MM.1S (cell line): ENCODE measurements around the gene TOMT.
"Not testable (repeated sequence)": the region's sequence is repeated elsewhere in the genome, so short reads cannot be mapped to it uniquely, and the experiment has no call there.

Source experiments
- DNase-seq: peaks from one replicate; pipeline ENCODE4 v3.0.0-alpha.2; 2015
- H2AFZ ChIP-seq: fragments of 300-600 bp; sonication (generic); 2 replicates; pipeline ENCODE4 v1.6.0; 2016; ENCODE audit warnings: antibody characterized with exemption, low read length
- H3F3A ChIP-seq: fragments of 300-600 bp; sonication (generic); 2 replicates; pipeline ENCODE4 v1.6.1; 2016; ENCODE audit warnings: mild to moderate bottlenecking, antibody characterized with exemption, low read length, moderate library complexity, mixed read lengths; ENCODE audit not compliant: insufficient read depth
- H3K27ac ChIP-seq: fragments of 300-600 bp; sonication (generic); 2 replicates; pipeline ENCODE4 v1.5.1; 2016; ENCODE audit warnings: mild to moderate bottlenecking, low read length
- H3K27me3 ChIP-seq: fragments of 300-600 bp; sonication (generic); replicated peaks from 2 replicates; pipeline ENCODE4 v1.6.0; 2016; ENCODE audit warnings: low read length; ENCODE audit not compliant: insufficient read depth
- H3K36me3 ChIP-seq: fragments of 300-600 bp; sonication (generic); replicated peaks from 2 replicates; pipeline ENCODE4 v1.6.1; 2016; ENCODE audit warnings: mild to moderate bottlenecking, low read length, mixed read lengths; ENCODE audit not compliant: insufficient read depth
- H3K4me1 ChIP-seq: fragments of 300-600 bp; sonication (generic); 2 replicates; pipeline ENCODE4 v1.6.1; 2016; ENCODE audit warnings: low read length, mixed read lengths
- H3K4me2 ChIP-seq: fragments of 300-600 bp; sonication (generic); 2 replicates; pipeline ENCODE4 v1.6.0; 2016; ENCODE audit warnings: low read depth, low read length
- H3K4me3 ChIP-seq: fragments of 300-600 bp; sonication (generic); 2 replicates; pipeline ENCODE4 v1.5.1; 2016; ENCODE audit warnings: low read length, mixed read lengths
- H3K79me2 ChIP-seq: fragments of 300-600 bp; sonication (generic); 2 replicates; pipeline ENCODE4 v1.6.1; 2016; ENCODE audit warnings: mixed run types, low read length, mixed read lengths
- H3K9ac ChIP-seq: fragments of 300-600 bp; sonication (generic); 2 replicates; pipeline ENCODE4 v1.6.1; 2016; ENCODE audit warnings: low read length, mixed read lengths
- H3K9me2 ChIP-seq: fragments of 300-600 bp; sonication (generic); replicated peaks from 2 replicates; pipeline ENCODE4 v1.6.1; 2016; ENCODE audit warnings: mild to moderate bottlenecking, low read length, mixed read lengths; ENCODE audit not compliant: insufficient read depth
- H3K9me3 ChIP-seq: fragments of 300-600 bp; sonication (generic); replicated peaks from 2 replicates; pipeline ENCODE4 v1.6.1; 2016; ENCODE audit warnings: mild to moderate bottlenecking, low read length, mixed read lengths; ENCODE audit not compliant: insufficient read depth
- H4K20me1 ChIP-seq: fragments of 300-600 bp; sonication (generic); 2 replicates; pipeline ENCODE4 v1.6.1; 2016; ENCODE audit warnings: mild to moderate bottlenecking, low read length, moderate library complexity, mixed read lengths; ENCODE audit not compliant: insufficient read depth
- CTCF ChIP-seq: fragments of 300-600 bp; sonication (generic); IDR thresholded peaks from 2 replicates; pipeline ENCODE4 v1.5.1; 2016; ENCODE audit warnings: antibody characterized with exemption, low read length, mixed read lengths
- EZH2 ChIP-seq: fragments of 300-600 bp; sonication (generic); optimal IDR thresholded peaks from 2 replicates; pipeline ENCODE3; 2017; ENCODE audit warnings: low read depth, mild to moderate bottlenecking, antibody characterized with exemption, low read length, mixed read lengths
- EZH2phosphoT487 ChIP-seq: fragments of 300-600 bp; sonication (generic); IDR thresholded peaks from 2 replicates; pipeline ENCODE4 v1.6.1; 2018; ENCODE audit warnings: antibody characterized with exemption, low read length

Gene TOMT

GRCh38 chr11:72139500-72139899 is 33.8 kb downstream of the TOMT start:
- H3K9me3 ChIP-seq, result no peaks in the 10 kb centered on the region
- no peak overlapping the region for H2AFZ ChIP-seq
- no peaks in the 10 kb centered on the region for H3K27me3 ChIP-seq
- H3K9ac ChIP-seq, result no peak overlapping the region
- no peak overlapping the region for H3K27ac ChIP-seq
- H3F3A ChIP-seq, result no peaks in the 10 kb centered on the region
- H4K20me1 ChIP-seq, result no peaks in the 10 kb centered on the region
- H3K4me1 ChIP-seq, result no peaks in the 10 kb centered on the region
- no peak for TF ChIP-seq CTCF
- no peak for TF ChIP-seq EZH2phosphoT487
- TF ChIP-seq EZH2, result no peak
- no peak overlapping the region for H3K4me3 ChIP-seq
- H3K36me3 ChIP-seq, result no peaks in the 10 kb centered on the region
- no peak for DNase-seq
- no peak overlapping the region for H3K4me2 ChIP-seq
- no peaks in the 10 kb centered on the region for H3K9me2 ChIP-seq
- H3K79me2 ChIP-seq, result no peaks in the 10 kb centered on the region

- no peak overlapping the region for H3K27ac ChIP-seq
Observed at GRCh38 chr11:72140661-72141060, 34.9 kb downstream of the TOMT start.

GRCh38 chr11:72141066-72141465 is 35.3 kb downstream of the TOMT start:
- no peaks in the 10 kb centered on the region for H3K4me1 ChIP-seq
- no peak overlapping the region for H3K4me2 ChIP-seq
- no peak overlapping the region for H2AFZ ChIP-seq
- DNase-seq, result no peak
- H3K4me3 ChIP-seq, result no peak overlapping the region
- no peaks in the 10 kb centered on the region for H4K20me1 ChIP-seq
- H3F3A ChIP-seq, result no peaks in the 10 kb centered on the region
- H3K79me2 ChIP-seq, result no peaks in the 10 kb centered on the region
- H3K27me3 ChIP-seq, result no peaks in the 10 kb centered on the region
- no peak overlapping the region for H3K9ac ChIP-seq
- TF ChIP-seq EZH2phosphoT487, result no peak
- no peak for TF ChIP-seq EZH2
- no peaks in the 10 kb centered on the region for H3K9me3 ChIP-seq
- H3K36me3 ChIP-seq, result no peaks in the 10 kb centered on the region
- no peaks in the 10 kb centered on the region for H3K9me2 ChIP-seq
- no peak overlapping the region for H3K27ac ChIP-seq

More at GRCh38 chr11:72140661-72141060, 34.9 kb downstream of the TOMT start:
- no peaks in the 10 kb centered on the region for H3K36me3 ChIP-seq
- H2AFZ ChIP-seq, result no peak overlapping the region
- H3K9me3 ChIP-seq, result no peaks in the 10 kb centered on the region
- no peaks in the 10 kb centered on the region for H3K27me3 ChIP-seq
- H3F3A ChIP-seq, result no peaks in the 10 kb centered on the region
- no peaks in the 10 kb centered on the region for H3K4me1 ChIP-seq
- no peaks in the 10 kb centered on the region for H4K20me1 ChIP-seq
- TF ChIP-seq CTCF (no peak), EZH2phosphoT487 (no peak), EZH2 (no peak)
- no peak overlapping the region for H3K4me3 ChIP-seq
- no peak overlapping the region for H3K4me2 ChIP-seq
- H3K9ac ChIP-seq, result no peak overlapping the region
- H3K79me2 ChIP-seq, result no peaks in the 10 kb centered on the region
- no peak for DNase-seq
- H3K9me2 ChIP-seq, result no peaks in the 10 kb centered on the region

GRCh38 chr11:72142086-72142485 is 36.4 kb downstream of the TOMT start:
- DNase-seq, H3K27ac ChIP-seq, H4K20me1 ChIP-seq, H3K79me2 ChIP-seq, H2AFZ ChIP-seq, H3K4me2 ChIP-seq, H3K9me2 ChIP-seq, H3K9ac ChIP-seq, H3F3A ChIP-seq, H3K4me1 ChIP-seq, H3K4me3 ChIP-seq, H3K36me3 ChIP-seq, H3K27me3 ChIP-seq, H3K9me3 ChIP-seq: not testable (repeated sequence)

GRCh38 chr11:72142543-72142942 is 36.8 kb downstream of the TOMT start:
- not testable (repeated sequence) for H3K27me3 ChIP-seq, H3K27ac ChIP-seq, H3K4me3 ChIP-seq, H3K79me2 ChIP-seq, DNase-seq, H3K9me2 ChIP-seq, H2AFZ ChIP-seq, H3F3A ChIP-seq, H3K36me3 ChIP-seq, H3K9ac ChIP-seq, H3K9me3 ChIP-seq, H4K20me1 ChIP-seq, H3K4me2 ChIP-seq, H3K4me1 ChIP-seq
